ENCODE results near the gene AMBP. TPM values are rescaled to one million over a fixed set of nuclear protein-coding genes. Genes with fewer than 3 reads are reported as not detected.

AMBP gene
- total RNA-seq (1 to 10 TPM in 3 of 5 donors, not detected in 2; 2.2 to 3.3 (median 3.0) TPM), total RNA-seq (0 to 0.05 (median 0) reads per million in 29 experiments)
- not detected for total RNA-seq (2013)

- Histone ChIP-seq H3K9me3 (no peaks in the 10 kb centered on the region), H3K4me3 (ENCODE audit: control insufficient read depth in 1 of 2, extremely low read depth in 1 of 2, low read length in 1 of 2) (no peak within 1 kb of the TSS), H3K27ac (ENCODE audit: low read length) (no peak within 1 kb of the TSS), H3K4me1 (ENCODE audit: control insufficient read depth in 1 of 2, extremely low read depth in 1 of 2, insufficient read depth in 2 of 2, low read length in 2 of 2) (peaks cover 0 to 4% of the 10 kb centered on the region in 2 experiments), H3K36me3 (ENCODE audit: control insufficient read depth in 2 of 2, extremely low read depth in 1 of 2, insufficient read depth in 1 of 2, low read length in 1 of 2) (no peaks in the 10 kb centered on the region), H3K27me3 (replicated peaks in 1 of 2; ENCODE audit: control insufficient read depth in 2 of 2, extremely low read depth in 1 of 2, insufficient read depth in 2 of 2, low read length in 1 of 2) (peaks cover 0 to 40% of the 10 kb centered on the region in 2 experiments)
- H3K9me3 Mint-ChIP-seq: no peaks in the 10 kb centered on the region
- peaks cover 19 to 25% of the 10 kb centered on the region in 2 donors for H3K27me3 Mint-ChIP-seq
- no peak within 1 kb of the TSS for H3K4me3 Mint-ChIP-seq
- CTCF ChIA-PET: no interaction called here
- no peak within 1 kb of the TSS for H3K27ac Mint-ChIP-seq
- H3K4me1 Mint-ChIP-seq: peaks cover 0 to 2% (median 0%) of the 10 kb centered on the region in 3 donors
- POLR2A ChIA-PET: no interaction called here
- no peaks in the 10 kb centered on the region for H3K36me3 Mint-ChIP-seq
- ATAC-seq (replicated peaks in 1 of 4): no peak
- peak in 1 of 35 experiments; percentile 4 for DNase-seq
- 66% methylated on average over 11 of the region's 16 CpGs for WGBS (ENCODE audit: insufficient coverage)
Measured at GRCh38 chr9:114078021-114078780, at the start of gene AMBP. Gene AMBP (minus strand): TSS chr9:114078300. CDS start chr9:114078209, 91 bp downstream.

GRCh38 chr9:114126247-114127060 is 48.4 kb upstream of the AMBP start:
- Mint-ChIP-seq H3K27ac (no peak overlapping the region), H3K4me3 (no peak overlapping the region), H3K27me3 (peaks cover 21 to 31% of the 10 kb centered on the region in 2 donors), H3K9me3 (peaks cover 0 to 11% (median 5%) of the 10 kb centered on the region in 3 donors), H3K4me1 (no peaks in the 10 kb centered on the region), H3K36me3 (no peaks in the 10 kb centered on the region)
- no peaks in the 10 kb centered on the region for H3K4me1 ChIP-seq (ENCODE audit: control insufficient read depth in 1 of 2, extremely low read depth in 1 of 2, insufficient read depth in 2 of 2, low read length in 2 of 2)
- POLR2A ChIA-PET: no interaction called here
- H3K9me3 ChIP-seq: no peaks in the 10 kb centered on the region
- H3K27ac ChIP-seq (ENCODE audit: low read length): no peak overlapping the region
- no peak overlapping the region for H3K4me3 ChIP-seq (ENCODE audit: control insufficient read depth in 1 of 2, extremely low read depth in 1 of 2, low read length in 1 of 2)
- DNase-seq (no peak), ATAC-seq (replicated peaks in 1 of 4) (no peak)
- CTCF ChIA-PET: no interaction called here
- 71% methylated on average over 5 of the region's 13 CpGs for WGBS (ENCODE audit: insufficient coverage)
- H3K27me3 ChIP-seq (replicated peaks in 1 of 2; ENCODE audit: control insufficient read depth in 2 of 2, extremely low read depth in 1 of 2, insufficient read depth in 2 of 2, low read length in 1 of 2): peaks cover 0 to 28% of the 10 kb centered on the region in 2 experiments
- H3K36me3 ChIP-seq (ENCODE audit: control insufficient read depth in 2 of 2, extremely low read depth in 1 of 2, insufficient read depth in 1 of 2, low read length in 1 of 2): no peaks in the 10 kb centered on the region

- H3K9me3 ChIP-seq: no peaks in the 10 kb centered on the region
- ChIA-PET POLR2A (no interaction called here), CTCF (interaction anchor here in 1 of 2 donors (0.9 kb wide), 1 partner anchor 41 kb away, joined by 4 read pairs; no protein-coding TSS in a partner anchor)
- H3K9me3 Mint-ChIP-seq: peaks cover 0 to 11% (median 5%) of the 10 kb centered on the region in 3 donors
- H3K4me1 ChIP-seq (ENCODE audit: control insufficient read depth in 1 of 2, extremely low read depth in 1 of 2, insufficient read depth in 2 of 2, low read length in 2 of 2): no peaks in the 10 kb centered on the region
- no peak for DNase-seq
- H3K4me1 Mint-ChIP-seq: no peaks in the 10 kb centered on the region
- peaks cover 15 to 29% of the 10 kb centered on the region in 2 donors for H3K27me3 Mint-ChIP-seq
- H3K27ac Mint-ChIP-seq: no peak overlapping the region
- no peak overlapping the region for H3K4me3 ChIP-seq (ENCODE audit: control insufficient read depth in 1 of 2, extremely low read depth in 1 of 2, low read length in 1 of 2)
- no peak overlapping the region for H3K27ac ChIP-seq (ENCODE audit: low read length)
- no peaks in the 10 kb centered on the region for H3K36me3 ChIP-seq (ENCODE audit: control insufficient read depth in 2 of 2, extremely low read depth in 1 of 2, insufficient read depth in 1 of 2, low read length in 1 of 2)
- peaks cover 0 to 28% of the 10 kb centered on the region in 2 experiments for H3K27me3 ChIP-seq (replicated peaks in 1 of 2; ENCODE audit: control insufficient read depth in 2 of 2, extremely low read depth in 1 of 2, insufficient read depth in 2 of 2, low read length in 1 of 2)
- WGBS (ENCODE audit: insufficient coverage): 89% methylated on average over 8 of the region's 10 CpGs
- H3K36me3 Mint-ChIP-seq: no peaks in the 10 kb centered on the region
- H3K4me3 Mint-ChIP-seq: no peak overlapping the region
- no peak for ATAC-seq (replicated peaks in 1 of 4)
Measured at GRCh38 chr9:114125476-114126013, 47.4 kb upstream of the AMBP start.

GRCh38 chr9:114124666-114125475 is 46.8 kb upstream of the AMBP start:
- no peak overlapping the region for H3K27ac ChIP-seq (ENCODE audit: low read length)
- ATAC-seq (replicated peaks in 1 of 4) (no peak), DNase-seq (no peak)
- H3K9me3 ChIP-seq: no peaks in the 10 kb centered on the region
- no peak overlapping the region for H3K27ac Mint-ChIP-seq
- H3K36me3 ChIP-seq (ENCODE audit: control insufficient read depth in 2 of 2, extremely low read depth in 1 of 2, insufficient read depth in 1 of 2, low read length in 1 of 2): no peaks in the 10 kb centered on the region
- H3K27me3 ChIP-seq (replicated peaks in 1 of 2; ENCODE audit: control insufficient read depth in 2 of 2, extremely low read depth in 1 of 2, insufficient read depth in 2 of 2, low read length in 1 of 2): peaks cover 0 to 27% of the 10 kb centered on the region in 2 experiments
- H3K4me3 ChIP-seq (ENCODE audit: control insufficient read depth in 1 of 2, extremely low read depth in 1 of 2, low read length in 1 of 2): no peak overlapping the region
- no peaks in the 10 kb centered on the region for H3K4me1 ChIP-seq (ENCODE audit: control insufficient read depth in 1 of 2, extremely low read depth in 1 of 2, insufficient read depth in 2 of 2, low read length in 2 of 2)
- ChIA-PET CTCF (interaction anchor here in 1 of 2 donors (0.9 kb wide), 1 partner anchor 41 kb away, joined by 4 read pairs; no protein-coding TSS in a partner anchor), POLR2A (no interaction called here)
- peaks cover 15 to 25% of the 10 kb centered on the region in 2 donors for H3K27me3 Mint-ChIP-seq
- H3K4me3 Mint-ChIP-seq: no peak overlapping the region
- peaks cover 0 to 11% (median 5%) of the 10 kb centered on the region in 3 donors for H3K9me3 Mint-ChIP-seq
- 85% methylated on average over 7 of the region's 13 CpGs for WGBS (ENCODE audit: insufficient coverage)
- no peaks in the 10 kb centered on the region for H3K36me3 Mint-ChIP-seq
- no peaks in the 10 kb centered on the region for H3K4me1 Mint-ChIP-seq

GRCh38 chr9:114124138-114124537 is 46.0 kb upstream of the AMBP start:
- ATAC-seq (replicated peaks in 1 of 4): no peak
- no peaks in the 10 kb centered on the region for H3K36me3 ChIP-seq (ENCODE audit: control insufficient read depth in 2 of 2, extremely low read depth in 1 of 2, insufficient read depth in 1 of 2, low read length in 1 of 2)
- no peaks in the 10 kb centered on the region for H3K4me1 Mint-ChIP-seq
- no peak overlapping the region for H3K27ac ChIP-seq (ENCODE audit: low read length)
- ChIA-PET CTCF (no interaction called here), POLR2A (no interaction called here)
- no peaks in the 10 kb centered on the region for H3K4me1 ChIP-seq (ENCODE audit: control insufficient read depth in 1 of 2, extremely low read depth in 1 of 2, insufficient read depth in 2 of 2, low read length in 2 of 2)
- no peak for DNase-seq
- peaks cover 0 to 11% (median 5%) of the 10 kb centered on the region in 3 donors for H3K9me3 Mint-ChIP-seq
- no peak overlapping the region for H3K4me3 ChIP-seq (ENCODE audit: control insufficient read depth in 1 of 2, extremely low read depth in 1 of 2, low read length in 1 of 2)
- WGBS (ENCODE audit: insufficient coverage): 60% methylated on average over 1 of the region's 1 CpG
- peaks cover 0 to 31% of the 10 kb centered on the region in 2 experiments for H3K27me3 ChIP-seq (replicated peaks in 1 of 2; ENCODE audit: control insufficient read depth in 2 of 2, extremely low read depth in 1 of 2, insufficient read depth in 2 of 2, low read length in 1 of 2)
- H3K9me3 ChIP-seq: no peaks in the 10 kb centered on the region
- no peak overlapping the region for H3K4me3 Mint-ChIP-seq
- peaks cover 15 to 24% of the 10 kb centered on the region in 2 donors for H3K27me3 Mint-ChIP-seq
- no peak overlapping the region for H3K27ac Mint-ChIP-seq
- no peaks in the 10 kb centered on the region for H3K36me3 Mint-ChIP-seq

Measured in T-cell (primary cell).